Lower leg skin (tissue), 3 donors: Measurements from ENCODE around the gene ATP8A2.
"Not testable (repeated sequence)": the region's sequence is repeated elsewhere in the genome, so short reads cannot be mapped to it uniquely, and the experiment has no call there.

Experiments used
- POLR2A ChIP-seq, 2 donors: fragments of 450-650 bp; IDR thresholded peaks; one replicate each; pipeline ENCODE4 v1.6.1; 2016 to 2017; ENCODE audit warnings: antibody characterized with exemption in 2 of 2, mild to moderate bottlenecking in 1 of 2, moderate library complexity in 1 of 2
- TF ChIP-seq, protein P1 (sequence below), 3 donors: fragments of 450-650 bp; IDR thresholded peaks; one replicate each; pipeline ENCODE4 v1.5.1; 2016; ENCODE audit warnings: antibody characterized with exemption in 3 of 3, mild to moderate bottlenecking in 3 of 3, moderate library complexity in 2 of 3

DNA sequence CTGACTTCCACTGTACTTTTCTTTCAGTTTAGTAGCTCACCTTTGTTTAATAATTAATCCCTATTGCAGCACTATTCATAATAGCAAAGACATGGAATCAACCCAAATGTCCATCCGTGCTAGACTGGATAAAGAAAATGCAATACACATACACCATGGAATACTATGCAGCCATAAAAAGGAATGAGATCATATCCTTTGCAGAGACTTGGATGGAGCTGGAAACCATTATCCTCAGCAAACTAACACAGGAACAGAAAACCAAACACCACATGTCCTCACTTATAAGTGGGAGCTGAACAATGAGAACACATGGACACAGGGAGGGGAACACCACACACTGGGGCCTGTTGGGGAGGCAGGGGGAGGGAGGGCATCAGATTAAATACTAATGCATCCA is 402.3 kb downstream of the ATP8A2 start:
- TF ChIP-seq, protein P1, sequence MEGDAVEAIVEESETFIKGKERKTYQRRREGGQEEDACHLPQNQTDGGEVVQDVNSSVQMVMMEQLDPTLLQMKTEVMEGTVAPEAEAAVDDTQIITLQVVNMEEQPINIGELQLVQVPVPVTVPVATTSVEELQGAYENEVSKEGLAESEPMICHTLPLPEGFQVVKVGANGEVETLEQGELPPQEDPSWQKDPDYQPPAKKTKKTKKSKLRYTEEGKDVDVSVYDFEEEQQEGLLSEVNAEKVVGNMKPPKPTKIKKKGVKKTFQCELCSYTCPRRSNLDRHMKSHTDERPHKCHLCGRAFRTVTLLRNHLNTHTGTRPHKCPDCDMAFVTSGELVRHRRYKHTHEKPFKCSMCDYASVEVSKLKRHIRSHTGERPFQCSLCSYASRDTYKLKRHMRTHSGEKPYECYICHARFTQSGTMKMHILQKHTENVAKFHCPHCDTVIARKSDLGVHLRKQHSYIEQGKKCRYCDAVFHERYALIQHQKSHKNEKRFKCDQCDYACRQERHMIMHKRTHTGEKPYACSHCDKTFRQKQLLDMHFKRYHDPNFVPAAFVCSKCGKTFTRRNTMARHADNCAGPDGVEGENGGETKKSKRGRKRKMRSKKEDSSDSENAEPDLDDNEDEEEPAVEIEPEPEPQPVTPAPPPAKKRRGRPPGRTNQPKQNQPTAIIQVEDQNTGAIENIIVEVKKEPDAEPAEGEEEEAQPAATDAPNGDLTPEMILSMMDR (IDR thresholded peaks at IDR 0.05) = not testable (repeated sequence)
- not testable (repeated sequence) for TF ChIP-seq POLR2A (IDR thresholded peaks at IDR 0.05)
